HG03095 (cell line): ENCODE results near the gene TXNRD2.
"Not testable (repeated sequence)": the region's sequence is repeated elsewhere in the genome, so short reads cannot be mapped to it uniquely, and the experiment has no call there.

ENCODE experiments used
- ATAC-seq: cut with Tn5 transposase; IDR thresholded peaks from one replicate; pipeline ENCODE4 v1.9.1; 2021; ENCODE audit warnings: moderate library complexity; ENCODE audit not compliant: unreplicated experiment

TXNRD2 gene

DNA sequence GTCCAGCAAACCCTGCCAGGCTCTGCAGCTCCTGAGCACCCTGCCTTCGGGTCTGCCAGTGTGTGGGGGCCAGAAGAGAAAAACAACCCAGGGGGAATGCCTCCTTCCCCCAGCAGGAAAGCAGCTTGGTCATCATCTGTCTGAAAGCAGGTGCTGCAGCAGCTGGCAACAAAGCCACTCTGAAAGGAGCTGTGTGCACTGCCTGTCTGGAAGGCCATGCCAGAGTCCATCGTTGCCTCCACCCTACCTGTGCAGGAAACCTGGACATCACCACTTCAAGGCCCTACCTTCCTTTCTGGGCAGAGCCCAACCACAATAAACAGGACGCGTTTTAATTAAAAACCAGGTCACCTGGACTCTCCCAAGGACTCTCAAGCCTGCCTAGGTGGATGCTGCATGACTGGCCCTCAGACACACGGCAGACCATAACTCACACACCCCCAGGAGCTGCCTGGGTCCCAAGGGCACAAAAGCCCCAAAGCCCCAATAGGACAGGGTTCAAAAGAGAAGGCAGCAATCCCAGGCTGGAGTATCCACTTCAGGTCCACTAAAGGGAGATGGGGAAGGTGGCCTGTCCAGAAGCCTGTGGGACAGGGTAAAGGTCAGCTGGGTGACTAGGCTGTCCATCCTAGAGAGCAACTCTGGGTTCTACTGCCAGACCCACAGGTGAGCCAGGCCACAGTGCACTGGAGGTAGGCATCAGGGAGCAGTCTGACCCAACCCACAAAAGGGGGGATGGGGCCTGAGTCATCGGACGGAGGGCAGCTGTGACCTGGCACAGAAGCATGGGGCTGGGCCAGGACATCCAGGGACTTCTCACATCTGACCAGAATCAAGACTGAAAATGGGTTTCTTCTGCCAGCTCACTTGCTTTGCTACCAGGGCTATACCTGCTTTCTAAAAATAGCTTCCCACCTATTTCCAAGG is 93.1 kb downstream of the TXNRD2 start:
- no peak for ATAC-seq

DNA sequence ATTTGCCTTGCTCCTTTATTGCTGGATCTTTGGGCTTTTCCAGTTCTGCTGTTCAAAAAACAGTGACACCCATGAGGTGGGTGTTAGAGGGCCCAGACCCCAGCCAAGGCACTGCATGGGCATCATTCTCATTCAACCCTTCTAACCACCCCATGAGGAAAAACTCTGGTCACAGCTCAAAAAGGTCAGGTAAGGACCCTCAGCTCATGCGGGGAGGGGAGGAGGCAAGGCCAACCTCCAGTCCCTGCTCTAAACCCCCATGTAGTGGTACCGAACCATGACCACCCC is 94.3 kb downstream of the TXNRD2 start:
- no peak for ATAC-seq

DNA sequence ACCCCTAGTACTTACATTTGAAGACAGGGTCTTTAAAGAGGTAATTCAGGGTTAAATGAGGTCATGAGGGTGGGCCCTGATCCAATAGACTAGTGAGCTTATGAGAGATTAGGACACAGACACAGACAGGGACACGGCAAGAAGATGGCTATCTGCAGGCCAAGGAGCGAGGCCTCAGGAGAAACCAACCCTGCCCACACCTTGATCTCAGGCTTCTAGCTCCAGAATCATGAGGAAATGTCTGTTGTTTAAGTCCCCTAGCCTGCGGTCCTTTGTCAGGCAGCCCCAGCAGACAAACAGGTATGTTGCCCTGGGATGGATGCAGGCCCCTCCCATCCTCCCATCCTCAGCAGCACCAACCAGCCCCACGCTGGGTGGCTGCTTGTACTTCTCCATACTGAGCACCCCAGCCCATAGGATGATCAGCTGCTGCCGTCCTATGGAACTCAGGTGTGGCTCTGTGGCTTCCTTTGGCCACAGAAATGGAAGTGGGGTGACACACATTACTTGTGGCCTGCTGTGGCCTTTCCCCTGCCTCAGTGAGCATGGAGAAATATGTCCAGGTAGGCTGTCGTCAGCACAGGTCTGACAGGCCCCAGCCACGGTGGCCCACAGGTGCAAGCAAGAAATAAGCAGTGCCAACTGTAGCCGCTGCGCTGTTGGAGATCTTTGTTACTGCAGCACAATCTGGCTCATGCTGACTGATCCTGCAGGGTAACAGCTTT is 94.8 kb downstream of the TXNRD2 start:
- ATAC-seq = no peak

DNA sequence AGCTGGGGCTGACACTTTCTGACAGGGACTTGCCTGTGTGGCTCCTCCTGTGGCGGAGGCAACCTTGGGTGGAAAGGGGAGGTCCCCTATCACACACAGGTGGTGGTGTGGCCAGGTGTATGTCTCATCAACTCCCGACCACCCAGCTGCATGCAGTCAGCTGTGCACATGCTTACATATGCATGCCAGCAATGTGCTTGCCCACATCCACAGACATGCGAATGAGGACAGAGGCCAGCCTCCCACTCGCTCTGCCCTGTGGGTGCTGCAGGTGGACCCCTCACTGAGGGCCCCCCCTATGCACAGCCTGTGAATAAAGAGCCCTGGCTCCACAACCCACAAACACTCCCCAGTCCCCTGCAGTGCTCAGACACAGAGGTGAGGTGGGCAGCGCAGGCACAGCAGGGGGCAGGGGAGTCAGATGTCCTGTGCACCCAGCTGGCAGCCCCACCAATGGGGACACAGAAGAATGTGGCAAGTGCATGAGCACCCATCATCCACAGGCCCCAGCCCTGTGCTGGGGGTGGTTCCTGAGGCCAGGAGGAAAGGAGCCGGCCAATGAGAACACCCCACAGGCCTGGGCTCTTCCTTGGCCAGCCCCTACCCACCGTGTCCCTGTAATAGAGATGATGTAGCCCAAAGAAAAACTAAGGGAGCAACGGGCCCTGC is 96.4 kb downstream of the TXNRD2 start:
- ATAC-seq = no peak

DNA sequence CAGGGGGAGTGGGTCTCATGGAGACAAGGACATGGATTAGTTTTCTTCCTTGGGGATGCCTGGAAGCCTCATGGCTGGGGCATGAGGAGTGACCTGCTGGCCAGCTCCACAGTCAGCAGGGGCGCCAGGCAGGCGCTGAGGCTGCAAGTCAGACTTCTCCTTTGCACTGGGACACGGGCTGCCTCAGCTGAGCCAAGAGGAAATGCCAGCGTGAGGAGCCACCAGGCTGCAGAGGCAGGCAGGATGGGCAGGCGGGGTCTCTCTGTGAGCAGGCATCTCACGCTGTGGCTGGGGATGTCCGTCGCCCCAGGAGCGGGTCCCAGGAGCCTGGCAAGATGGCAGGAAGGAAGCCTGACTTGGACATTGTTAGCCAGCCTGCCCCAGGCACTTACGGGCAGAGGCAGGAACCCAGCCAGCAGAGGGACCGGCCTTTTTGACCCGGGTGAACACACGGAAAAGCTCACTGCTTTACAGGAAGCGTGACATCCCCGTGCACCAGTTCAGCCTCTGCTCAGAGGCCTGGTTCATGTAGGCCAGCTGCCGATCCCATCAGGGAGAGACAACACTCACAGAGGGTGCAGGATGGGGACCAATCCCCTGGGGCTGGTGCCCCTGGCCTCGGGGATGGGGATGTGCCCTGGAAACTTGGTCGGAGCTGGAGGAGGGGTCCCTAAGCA is 97.1 kb downstream of the TXNRD2 start:
- no peak for ATAC-seq

DNA sequence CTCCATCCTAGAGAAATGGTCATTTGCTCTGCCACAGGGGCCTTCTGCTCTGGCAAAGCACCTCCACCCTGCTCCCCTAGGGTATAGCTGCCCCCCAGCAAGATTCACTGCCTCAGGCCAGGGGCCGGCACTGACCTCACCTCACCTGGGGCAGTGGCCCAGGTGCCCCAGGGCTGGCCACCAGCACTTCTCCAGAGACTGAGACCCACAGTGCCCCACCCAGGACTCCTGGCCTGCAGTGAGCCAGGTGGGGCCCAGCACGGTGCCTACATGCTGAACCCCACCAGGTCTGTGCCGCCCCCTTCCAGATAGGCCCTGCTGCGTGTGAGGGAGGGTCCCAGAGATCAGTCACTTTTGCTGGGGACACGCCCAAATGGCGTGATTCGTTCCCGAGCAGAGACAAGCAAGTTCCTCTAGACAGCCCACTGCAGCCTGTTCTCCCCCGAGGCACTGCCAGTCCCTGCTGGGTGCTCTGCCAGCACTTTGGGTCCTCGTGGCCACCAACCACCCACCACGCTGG is 97.7 kb downstream of the TXNRD2 start:
- ATAC-seq = no peak

DNA sequence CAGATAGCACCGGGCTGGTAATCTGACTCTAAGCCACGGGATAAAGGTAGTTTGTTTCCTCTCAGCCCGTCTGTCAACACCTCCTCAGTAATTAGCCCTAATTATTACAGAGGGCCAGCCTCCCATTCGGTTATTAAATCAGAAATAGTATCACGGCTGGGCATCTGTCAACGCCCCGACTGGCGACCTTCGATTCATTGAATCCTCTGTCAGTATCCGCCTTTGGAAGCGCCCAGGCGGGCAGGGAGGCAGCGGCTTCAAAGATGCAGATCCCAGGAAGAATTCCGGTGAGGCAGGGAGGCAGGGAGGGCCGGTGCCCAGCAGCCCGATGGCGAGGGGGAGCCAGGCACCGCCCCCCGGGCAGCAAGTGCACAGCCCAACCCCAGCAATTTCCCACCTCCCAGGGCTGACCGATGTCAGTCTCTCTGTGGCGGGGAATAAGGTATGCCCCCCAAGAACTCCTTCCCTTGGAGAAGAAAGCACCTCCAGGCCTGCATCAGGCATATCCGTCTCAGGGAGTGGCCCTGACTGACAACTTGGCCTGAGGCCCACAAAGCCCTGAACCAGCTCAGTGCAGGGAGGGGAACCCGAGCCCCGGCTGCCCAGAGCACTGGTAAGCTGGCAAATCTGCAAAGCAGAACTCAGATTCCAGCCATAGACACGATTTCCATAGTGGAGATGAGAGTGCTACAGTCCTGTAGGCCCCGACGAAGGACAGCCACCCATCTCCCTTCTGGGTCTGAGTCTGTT is 98.3 kb downstream of the TXNRD2 start:
- ATAC-seq = no peak

DNA sequence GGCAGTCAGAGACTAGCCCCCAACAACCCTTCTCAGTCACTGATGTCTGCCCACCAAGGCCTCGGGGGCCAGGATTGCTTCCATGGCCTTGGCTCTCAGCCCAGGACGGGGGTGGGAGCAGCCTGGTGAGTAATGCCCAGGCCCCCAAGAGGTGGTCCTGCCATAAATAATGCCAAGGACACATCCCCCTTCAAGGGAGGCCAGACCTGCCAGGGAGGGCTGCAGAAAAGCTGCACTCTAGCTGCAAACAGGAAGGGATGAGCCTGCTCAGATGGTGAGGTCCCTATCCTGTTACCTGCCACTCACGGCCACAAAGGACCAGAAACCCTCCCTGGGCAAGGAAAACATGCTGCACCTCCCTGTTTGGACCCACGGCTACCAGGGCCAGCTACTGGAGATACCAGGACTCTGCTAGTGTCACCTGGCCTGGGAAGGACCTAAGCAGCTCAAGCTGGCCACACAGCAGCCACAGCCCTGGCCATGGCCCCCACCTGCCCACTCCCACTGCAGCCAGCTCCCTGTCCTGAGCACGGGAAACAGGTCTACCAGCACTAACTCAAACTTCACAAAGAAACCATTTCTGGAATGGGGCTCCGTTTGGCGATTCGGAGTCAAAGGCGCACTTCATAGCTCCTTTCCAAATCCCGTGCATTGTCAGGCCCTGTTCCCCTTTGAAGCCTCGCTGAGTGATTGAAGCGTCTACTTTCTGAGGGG is 99.1 kb downstream of the TXNRD2 start:
- no peak for ATAC-seq

DNA sequence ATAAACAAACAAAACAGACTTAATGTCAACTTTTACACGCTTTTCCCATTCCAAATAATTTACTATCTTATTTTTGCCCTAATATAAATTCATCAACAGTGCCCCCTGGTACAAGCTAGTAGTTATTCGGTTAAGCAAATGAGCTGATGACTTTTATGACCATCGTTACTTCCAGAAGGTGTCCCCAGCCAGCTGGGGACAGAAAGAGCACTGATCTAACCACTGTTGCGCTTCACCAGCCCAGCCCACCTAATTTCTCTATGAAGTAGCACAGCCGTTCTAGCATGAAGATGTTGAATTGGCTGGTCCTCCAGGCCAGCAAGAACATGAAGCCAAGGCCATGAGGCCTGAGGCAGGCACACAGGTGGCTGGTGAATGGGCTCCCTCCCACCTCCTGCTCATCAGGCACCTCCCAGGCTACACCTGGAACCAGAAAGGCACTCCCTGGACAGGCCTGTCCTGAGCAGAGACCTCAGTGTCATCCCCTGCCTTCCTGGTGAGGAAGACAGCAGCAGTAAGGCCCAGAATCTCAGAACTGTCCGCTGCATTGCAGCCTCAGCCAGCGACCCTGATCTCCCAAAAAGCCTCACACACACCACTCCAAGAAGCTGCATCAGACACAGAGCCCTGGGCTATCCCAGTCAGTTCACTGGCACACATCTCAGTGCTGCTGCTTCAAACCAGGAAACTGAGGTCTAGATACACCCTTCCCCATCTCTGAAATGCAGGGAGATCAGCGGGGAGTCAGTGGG is 99.8 kb downstream of the TXNRD2 start:
- ATAC-seq = no peak

DNA sequence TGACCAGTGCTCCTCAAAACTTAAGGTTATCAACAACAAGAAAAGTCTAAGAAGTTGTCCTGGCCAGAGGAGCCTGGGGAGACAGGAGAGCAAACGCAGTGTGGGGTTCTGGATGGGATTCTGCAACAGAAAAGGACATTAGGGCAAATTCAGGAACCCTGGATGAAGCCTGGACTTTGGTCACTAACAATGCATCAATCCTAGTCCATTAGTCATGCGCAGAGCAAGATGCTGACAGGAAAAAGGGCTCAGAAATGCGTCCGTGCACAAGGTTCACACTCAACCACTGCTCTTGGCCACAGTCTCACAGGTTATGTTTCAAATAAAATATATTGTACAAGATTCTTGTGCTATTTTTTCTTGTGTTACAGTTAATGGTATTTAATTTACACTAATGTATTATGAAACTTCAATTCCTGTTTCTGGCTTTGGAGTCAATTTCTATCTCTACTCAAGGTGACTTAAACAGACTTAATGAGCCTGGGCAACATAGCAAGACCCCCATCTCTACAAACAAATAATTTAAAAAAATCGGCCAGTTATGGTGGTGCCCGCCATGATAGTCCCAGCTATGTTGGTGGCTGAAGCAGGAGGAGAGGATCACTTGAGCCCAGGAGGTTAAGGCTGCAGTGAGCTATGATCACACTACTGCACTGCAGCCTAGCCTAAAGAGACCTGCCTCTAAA is 100.5 kb downstream of the TXNRD2 start:
- ATAC-seq = no peak

DNA sequence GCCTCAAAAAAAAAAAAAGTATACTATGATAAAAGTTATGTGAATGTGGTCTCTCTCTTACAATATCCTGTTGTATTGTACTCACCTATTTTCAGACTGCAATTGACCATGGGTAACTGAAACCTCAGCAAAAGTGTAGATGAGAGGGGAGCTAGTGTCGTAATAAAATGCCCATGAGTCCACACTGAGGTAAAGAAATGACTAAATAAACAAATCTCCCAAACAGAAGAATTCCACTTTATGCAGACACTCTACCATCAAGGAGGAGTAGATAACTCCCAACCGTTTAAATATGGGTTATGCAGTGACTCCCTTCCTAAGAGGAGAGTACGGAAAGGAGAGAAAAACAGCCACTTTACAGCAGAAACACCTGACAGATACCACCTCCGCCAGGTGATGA is 101.6 kb downstream of the TXNRD2 start:
- no peak for ATAC-seq

DNA sequence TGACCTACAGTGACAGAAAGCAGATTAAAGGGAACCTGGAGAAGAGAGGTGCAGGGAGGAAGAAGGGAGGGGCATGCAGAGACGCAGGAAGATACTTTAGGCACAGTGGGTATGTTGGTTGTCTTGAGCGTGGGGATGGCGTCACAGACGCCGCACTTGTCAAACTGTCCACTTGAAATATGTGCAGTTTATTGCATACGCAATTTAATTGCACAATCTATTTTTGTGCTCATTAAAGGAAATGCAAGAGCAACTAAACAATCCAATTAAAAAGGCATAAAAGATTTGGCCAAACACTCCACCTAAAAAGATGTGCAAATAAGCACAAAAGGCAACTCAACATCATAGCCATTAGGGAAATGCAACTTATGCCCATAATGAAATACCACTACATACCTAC is 103.7 kb downstream of the TXNRD2 start:
- no peak for ATAC-seq

DNA sequence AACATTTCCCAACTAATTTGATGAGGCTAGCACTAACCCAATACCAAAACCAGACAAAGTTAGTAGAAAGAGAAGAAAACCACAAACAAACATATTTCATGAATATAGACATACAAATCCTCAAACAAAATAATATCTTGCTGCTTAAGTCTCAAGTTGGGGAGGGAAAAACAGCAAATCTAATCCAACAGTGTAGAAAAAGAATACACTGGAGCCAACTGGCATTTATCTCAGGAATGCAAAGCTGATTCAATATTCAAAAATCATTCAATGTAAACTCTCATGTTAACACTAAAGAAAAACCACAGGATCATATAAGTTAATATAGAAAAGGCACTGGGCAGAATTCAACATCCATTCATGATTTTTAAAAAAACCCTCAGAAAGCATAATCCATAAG is 105.1 kb downstream of the TXNRD2 start:
- ATAC-seq = no peak

DNA sequence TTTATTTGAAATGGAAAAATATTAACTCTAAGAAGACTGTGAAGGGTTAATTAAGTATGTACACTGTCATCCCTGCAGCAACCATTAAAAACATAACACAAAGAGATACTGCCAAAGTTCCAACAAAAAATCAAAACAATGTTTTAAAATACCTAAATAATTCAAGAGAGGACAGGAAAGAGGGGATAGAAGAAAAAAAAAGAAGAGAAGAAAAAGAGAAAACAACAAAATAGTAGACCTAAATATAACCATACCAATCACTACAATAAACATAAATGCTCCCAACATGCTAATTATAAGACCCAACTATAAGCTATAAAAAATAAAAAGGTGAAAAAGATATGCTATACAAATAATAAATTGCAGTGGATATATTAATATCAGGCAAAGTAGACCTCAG is 107.0 kb downstream of the TXNRD2 start:
- no peak for ATAC-seq

DNA sequence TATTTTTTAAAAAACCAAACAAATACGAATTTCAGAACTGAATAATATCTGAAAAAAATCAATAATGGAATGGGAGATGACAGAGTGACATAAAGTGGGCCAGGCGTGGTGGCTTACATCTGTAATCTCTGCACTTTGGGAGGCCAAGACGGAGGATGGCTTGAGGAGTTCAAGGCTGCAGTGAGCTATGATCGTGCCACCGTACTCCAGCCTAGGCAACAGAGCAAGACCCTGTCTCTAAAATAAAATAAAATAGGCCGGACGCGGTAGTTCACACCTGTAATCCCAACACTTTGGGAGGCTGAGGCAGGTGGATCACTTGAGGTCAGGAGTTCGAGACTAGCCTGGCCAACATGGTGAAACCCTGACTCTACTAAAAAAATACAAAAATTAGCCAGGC is 108.3 kb downstream of the TXNRD2 start:
- not testable (repeated sequence) for ATAC-seq

DNA sequence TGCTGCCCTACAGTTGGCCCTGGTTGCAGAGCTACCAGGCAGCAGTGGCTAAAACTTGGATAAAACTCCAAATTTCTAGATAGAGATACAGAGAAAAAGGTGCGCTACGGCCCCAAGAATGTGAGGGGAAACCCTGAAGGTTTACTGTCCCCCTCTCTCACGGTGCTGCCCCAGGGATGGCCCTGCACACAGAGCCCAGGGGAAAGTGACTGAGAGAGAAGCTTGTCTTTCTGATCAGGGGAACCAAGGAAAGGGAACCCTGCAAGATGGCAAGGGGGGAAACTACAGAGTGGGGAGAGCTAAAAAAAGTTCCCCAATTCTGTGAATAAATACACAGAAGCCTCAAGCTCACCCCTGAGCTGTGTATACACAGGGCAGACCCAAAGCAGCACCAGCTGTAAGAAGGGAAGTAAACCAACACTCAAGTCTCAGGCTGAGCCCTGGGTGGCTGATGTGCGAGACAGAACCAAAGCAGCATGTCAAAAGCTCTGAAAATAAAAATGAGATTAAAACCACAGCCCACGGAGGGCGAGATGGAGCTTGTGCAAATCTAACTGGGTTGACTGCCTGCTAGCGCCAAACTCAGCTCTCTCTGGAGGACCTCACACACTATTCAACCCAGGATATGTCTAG is 109.0 kb downstream of the TXNRD2 start:
- ATAC-seq = no peak

DNA sequence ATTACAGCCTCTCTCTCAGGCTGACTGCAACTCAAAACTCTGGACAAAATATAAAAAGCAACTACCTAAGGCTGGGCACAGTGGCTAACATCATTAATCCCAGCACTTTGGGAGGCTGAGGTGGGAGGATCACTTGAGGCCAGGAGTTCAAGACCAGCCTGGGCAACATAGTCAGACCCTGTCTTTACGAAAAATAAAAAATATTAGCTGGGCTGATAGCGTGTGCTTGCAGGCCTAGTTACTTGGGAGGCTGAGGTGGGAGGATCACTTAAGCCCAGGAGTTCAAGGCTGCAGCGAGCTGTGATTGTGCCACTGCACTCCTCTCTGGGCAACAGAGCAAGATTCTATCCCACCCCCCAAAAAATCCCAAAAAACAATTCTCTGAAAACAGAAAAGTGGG is 109.6 kb downstream of the TXNRD2 start:
- not testable (repeated sequence) for ATAC-seq

DNA sequence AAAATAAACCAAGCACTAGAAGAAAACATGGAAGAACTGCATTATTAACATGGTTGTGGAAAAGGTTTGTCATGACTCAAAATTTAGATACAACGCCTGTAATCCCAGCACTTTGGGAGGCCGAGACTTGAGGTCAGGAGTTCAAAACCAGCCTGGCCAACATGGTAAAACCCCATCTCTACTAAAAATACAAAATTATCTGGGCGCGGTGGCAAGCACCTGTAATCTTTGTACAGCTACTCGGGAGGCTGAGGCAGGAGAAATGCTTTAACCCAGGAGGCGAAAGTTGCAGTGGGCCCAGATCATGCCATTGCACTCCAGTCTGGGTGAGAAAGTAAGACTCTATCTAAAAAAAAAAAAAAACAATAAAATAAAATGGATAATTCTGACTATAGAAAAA is 110.6 kb downstream of the TXNRD2 start:
- no peak for ATAC-seq
